ENCODE measurements around the gene ISCA1. TPM values are rescaled to one million over a fixed set of nuclear protein-coding genes. Genes with fewer than 3 reads are reported as not detected.

Gene ISCA1
- total RNA-seq, 4 donors from 2014 or later = 8.7 to 62.4 (median 42.4) TPM

- H3K4me1 ChIP-seq = no peaks in the 10 kb centered on the region
- DNase-seq = no peak
- H3K27ac ChIP-seq = no peak overlapping the region
- TF ChIP-seq POLR2A (IDR thresholded peaks at IDR 0.05) = no peak
- TF ChIP-seq CTCF (IDR thresholded peaks at IDR 0.05) = no peak
- no peaks in the 10 kb centered on the region for H3K9me3 ChIP-seq
- intact Hi-C loops (cut with DNase I; ENCODE audit: low total_unique reads) = no loop called here
- no peaks in the 10 kb centered on the region for H3K27me3 ChIP-seq
- no peak overlapping the region for H3K4me3 ChIP-seq
- no peaks in the 10 kb centered on the region for H3K36me3 ChIP-seq
Measured at GRCh38 chr9:86242071-86242470, 40.3 kb downstream of the ISCA1 start.

- no peaks in the 10 kb centered on the region for H3K27me3 ChIP-seq
- no peaks in the 10 kb centered on the region for H3K36me3 ChIP-seq
- H3K4me3 ChIP-seq = no peak overlapping the region
- no peak for TF ChIP-seq CTCF (IDR thresholded peaks at IDR 0.05)
- no peak for TF ChIP-seq POLR2A (IDR thresholded peaks at IDR 0.05)
- H3K27ac ChIP-seq = no peak overlapping the region
- H3K4me1 ChIP-seq = no peaks in the 10 kb centered on the region
- no peak for DNase-seq
- H3K9me3 ChIP-seq = no peaks in the 10 kb centered on the region
- intact Hi-C loops (cut with DNase I; ENCODE audit: low total_unique reads) = no loop called here
Measured at GRCh38 chr9:86241216-86241615, 41.1 kb downstream of the ISCA1 start.

GRCh38 chr9:86238861-86239770, 43.2 kb downstream of the ISCA1 start:
- no peaks in the 10 kb centered on the region for H3K4me1 ChIP-seq
- peak in 2 of 4 experiments; percentile 10 to 21 for TF ChIP-seq CTCF (IDR thresholded peaks at IDR 0.05)
- no peak for TF ChIP-seq POLR2A (IDR thresholded peaks at IDR 0.05)
- no peak overlapping the region for H3K4me3 ChIP-seq
- no peaks in the 10 kb centered on the region for H3K36me3 ChIP-seq
- intact Hi-C loops (cut with DNase I; ENCODE audit: low total_unique reads) = no loop called here
- H3K27me3 ChIP-seq = no peaks in the 10 kb centered on the region
- H3K27ac ChIP-seq = no peak overlapping the region
- DNase-seq = no peak
- H3K9me3 ChIP-seq = no peaks in the 10 kb centered on the region

- intact Hi-C loops (cut with DNase I; ENCODE audit: low total_unique reads) = no loop called here
- no peak for TF ChIP-seq CTCF (IDR thresholded peaks at IDR 0.05)
- no peak for TF ChIP-seq POLR2A (IDR thresholded peaks at IDR 0.05)
- Histone ChIP-seq H3K9me3 (no peaks in the 10 kb centered on the region), H3K4me3 (no peak overlapping the region), H3K4me1 (no peaks in the 10 kb centered on the region), H3K27me3 (no peaks in the 10 kb centered on the region), H3K36me3 (no peaks in the 10 kb centered on the region), H3K27ac (no peak overlapping the region)
- DNase-seq = no peak
Measured at GRCh38 chr9:86230858-86231257, 51.5 kb downstream of the ISCA1 start.

GRCh38 chr9:86222667-86223066, 59.7 kb downstream of the ISCA1 start:
- Histone ChIP-seq H3K4me3 (no peak overlapping the region), H3K4me1 (no peaks in the 10 kb centered on the region), H3K36me3 (no peaks in the 10 kb centered on the region), H3K27me3 (no peaks in the 10 kb centered on the region), H3K27ac (no peak overlapping the region), H3K9me3 (no peaks in the 10 kb centered on the region)
- DNase-seq = no peak
- intact Hi-C loops (cut with DNase I; ENCODE audit: low total_unique reads) = no loop called here
- TF ChIP-seq CTCF (IDR thresholded peaks at IDR 0.05) (no peak), POLR2A (IDR thresholded peaks at IDR 0.05) (no peak)

All from uterus (tissue), 4 donors.